AG09309 (cell line): ENCODE measurements around the gene CENPO.

Source experiments
- DNase-seq: peaks from one replicate; pipeline ENCODE4 v3.0.0-alpha.2; 2010; ENCODE audit warnings: low read depth
- H3K4me3 ChIP-seq: 2 replicates; pipeline ENCODE4 v1.5.1; 2011; ENCODE audit warnings: mild to moderate bottlenecking, low read depth, low read length, moderate library complexity; ENCODE audit not compliant: control insufficient read depth
- TF ChIP-seq, protein P1 (sequence below): IDR thresholded peaks from 2 replicates; pipeline ENCODE4 v1.5.1; 2011; ENCODE audit warnings: mild to moderate bottlenecking, low read depth, low read length, inconsistent platforms; ENCODE audit not compliant: insufficient read depth, control insufficient read depth; ENCODE audit errors: missing control alignments

Gene CENPO

DNA sequence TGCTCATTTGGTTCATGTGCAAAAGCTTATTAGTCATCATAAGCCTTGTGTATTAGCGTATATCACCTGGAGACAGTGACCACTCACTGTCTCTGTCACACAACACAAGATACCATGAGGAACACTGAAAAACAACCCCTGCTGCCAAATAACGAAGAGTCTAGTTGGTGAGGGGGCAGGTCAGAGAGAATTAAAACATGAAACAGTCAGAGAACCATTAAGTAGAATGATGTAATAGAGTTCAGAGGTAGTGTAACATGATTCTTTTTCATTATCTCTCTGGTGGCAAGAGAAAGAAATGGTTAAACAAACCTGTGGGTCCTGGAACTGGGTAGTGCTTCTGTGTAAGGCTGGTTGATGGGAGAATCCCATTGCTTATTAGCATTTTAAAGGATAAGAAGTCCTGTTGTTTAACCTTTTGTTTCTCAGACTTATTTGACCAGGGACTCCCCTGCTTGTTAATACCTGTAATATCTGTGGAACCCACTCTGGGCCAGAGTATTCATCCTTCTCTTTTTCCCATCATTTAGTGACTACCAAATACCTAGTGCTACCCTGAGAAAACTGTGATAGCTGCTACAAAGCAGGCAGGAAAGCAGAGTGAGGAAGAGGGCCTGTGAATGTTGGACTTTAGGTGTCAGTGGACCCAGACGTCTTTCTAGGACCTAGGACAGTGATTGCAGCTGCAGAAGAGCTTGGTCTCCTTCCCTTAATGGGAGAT is 38.1 kb upstream of the CENPO start:
- H3K4me3 ChIP-seq = no peak overlapping the region
- no peak for DNase-seq
- TF ChIP-seq, protein P1, sequence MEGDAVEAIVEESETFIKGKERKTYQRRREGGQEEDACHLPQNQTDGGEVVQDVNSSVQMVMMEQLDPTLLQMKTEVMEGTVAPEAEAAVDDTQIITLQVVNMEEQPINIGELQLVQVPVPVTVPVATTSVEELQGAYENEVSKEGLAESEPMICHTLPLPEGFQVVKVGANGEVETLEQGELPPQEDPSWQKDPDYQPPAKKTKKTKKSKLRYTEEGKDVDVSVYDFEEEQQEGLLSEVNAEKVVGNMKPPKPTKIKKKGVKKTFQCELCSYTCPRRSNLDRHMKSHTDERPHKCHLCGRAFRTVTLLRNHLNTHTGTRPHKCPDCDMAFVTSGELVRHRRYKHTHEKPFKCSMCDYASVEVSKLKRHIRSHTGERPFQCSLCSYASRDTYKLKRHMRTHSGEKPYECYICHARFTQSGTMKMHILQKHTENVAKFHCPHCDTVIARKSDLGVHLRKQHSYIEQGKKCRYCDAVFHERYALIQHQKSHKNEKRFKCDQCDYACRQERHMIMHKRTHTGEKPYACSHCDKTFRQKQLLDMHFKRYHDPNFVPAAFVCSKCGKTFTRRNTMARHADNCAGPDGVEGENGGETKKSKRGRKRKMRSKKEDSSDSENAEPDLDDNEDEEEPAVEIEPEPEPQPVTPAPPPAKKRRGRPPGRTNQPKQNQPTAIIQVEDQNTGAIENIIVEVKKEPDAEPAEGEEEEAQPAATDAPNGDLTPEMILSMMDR = no peak

DNA sequence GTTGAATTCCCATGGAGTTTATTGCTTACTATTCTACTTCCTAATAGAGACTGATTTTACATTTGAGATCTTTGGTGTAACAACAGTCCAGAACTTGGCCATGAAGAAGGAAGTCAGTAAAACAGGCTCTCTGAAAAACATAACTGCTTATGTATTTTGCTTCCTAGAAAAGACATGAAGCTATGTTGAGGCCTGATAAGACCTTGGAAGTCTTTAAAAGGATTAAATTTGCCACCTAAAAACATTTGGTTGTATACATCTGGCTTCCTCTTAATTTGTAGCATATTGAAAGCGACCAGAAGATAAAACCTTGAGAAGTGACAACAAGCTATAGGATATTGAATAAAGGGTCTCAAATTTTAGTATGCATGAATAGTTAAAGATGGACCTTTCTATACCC is 36.4 kb upstream of the CENPO start:
- DNase-seq = no peak
- TF ChIP-seq, protein P1 = no peak
- no peak overlapping the region for H3K4me3 ChIP-seq

DNA sequence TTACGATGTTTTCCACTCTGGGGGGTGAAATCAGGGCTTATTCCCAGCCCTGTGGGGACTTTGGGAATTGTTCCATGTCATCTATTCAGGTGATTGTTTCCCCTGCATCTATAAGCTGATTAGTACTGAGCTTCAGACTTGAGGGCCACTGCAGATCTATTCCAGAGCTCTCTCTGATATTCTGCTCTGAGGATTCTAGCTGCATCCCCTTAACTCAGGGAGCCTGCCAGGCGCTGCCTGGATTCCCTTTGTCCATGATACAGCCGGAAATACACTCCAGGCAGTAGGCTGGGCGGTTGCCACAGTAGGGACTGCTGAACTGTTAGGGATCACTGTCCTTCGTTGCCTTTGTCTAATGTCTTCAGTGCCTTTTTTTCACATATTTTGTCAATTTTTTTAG is 31.4 kb upstream of the CENPO start:
- TF ChIP-seq, protein P1 = no peak
- no peak overlapping the region for H3K4me3 ChIP-seq
- no peak for DNase-seq

DNA sequence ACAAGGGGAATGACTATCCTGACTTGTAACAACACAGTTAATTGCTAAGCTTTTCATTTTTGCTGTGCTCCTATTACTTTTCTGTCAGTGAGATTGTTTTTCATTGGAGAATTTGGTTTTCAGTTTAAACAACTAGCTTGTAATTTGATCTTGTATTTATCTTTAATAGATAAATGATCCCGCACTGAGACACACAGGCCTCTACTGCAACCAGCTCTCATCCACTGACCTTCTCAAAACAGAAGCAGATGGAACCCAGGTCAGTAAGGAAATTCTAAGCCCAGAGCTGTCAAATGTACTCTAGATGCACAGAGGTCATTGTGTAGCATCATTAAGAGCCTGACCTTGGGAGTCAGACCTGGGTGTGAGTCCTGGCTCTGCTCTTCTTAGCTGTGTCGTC is 30.7 kb upstream of the CENPO start:
- TF ChIP-seq, protein P1 = no peak
- H3K4me3 ChIP-seq = no peak overlapping the region
- DNase-seq = no peak

DNA sequence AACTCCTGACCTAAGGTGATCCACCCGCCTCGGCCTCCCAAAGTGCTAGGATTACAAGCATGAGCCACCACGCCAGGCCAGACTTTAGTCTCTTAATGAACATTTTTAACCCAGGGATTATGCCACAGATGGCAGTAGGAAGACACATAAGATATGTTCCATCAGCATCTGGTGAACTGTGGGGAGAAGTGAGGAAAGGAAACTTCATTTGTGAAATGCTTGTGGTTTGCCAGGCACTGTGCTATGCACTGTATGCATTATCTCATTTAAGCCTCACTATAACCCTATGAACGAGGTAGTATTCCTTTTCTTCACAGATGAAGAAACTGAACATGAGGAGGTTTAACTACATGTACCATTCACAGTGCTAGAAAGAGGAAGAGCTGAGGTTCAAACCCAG is 29.4 kb upstream of the CENPO start:
- no peak for DNase-seq
- TF ChIP-seq, protein P1 = no peak
- H3K4me3 ChIP-seq = no peak overlapping the region

DNA sequence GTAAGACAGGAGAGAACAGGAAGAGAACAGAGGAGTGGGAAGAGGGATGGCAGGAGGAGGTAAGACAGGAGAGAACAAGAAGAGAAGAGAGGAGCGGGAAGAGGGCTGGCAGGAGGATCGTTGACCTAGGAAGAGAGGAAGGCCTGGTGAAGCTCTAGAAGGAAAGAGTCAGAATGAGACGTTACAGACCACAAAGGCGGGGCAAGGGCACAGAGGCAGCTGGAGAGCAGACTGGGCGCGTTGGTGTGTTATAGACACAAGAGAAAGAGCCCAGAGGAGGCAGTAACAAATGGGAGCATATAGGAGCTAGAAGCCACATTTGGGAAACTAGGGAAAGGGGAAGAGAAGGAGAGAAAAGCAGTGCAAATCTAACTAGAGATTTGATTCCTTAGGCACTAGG is 26.6 kb upstream of the CENPO start:
- TF ChIP-seq, protein P1 = no peak
- H3K4me3 ChIP-seq = no peak overlapping the region
- DNase-seq = no peak
